KMS-11 (cell line): ENCODE results near the gene SRSF2.
"Not testable (repeated sequence)": the region's sequence is repeated elsewhere in the genome, so short reads cannot be mapped to it uniquely, and the experiment has no call there.

Source experiments
- H2AFZ ChIP-seq: fragments of 200-600 bp; sonication (generic); 2 replicates; pipeline ENCODE4 v1.6.1; 2016; ENCODE audit warnings: antibody characterized with exemption, mixed run types, low read depth
- H3K27ac ChIP-seq: fragments of 200-600 bp; sonication (generic); 2 replicates; pipeline ENCODE4 v1.6.1; 2016; ENCODE audit warnings: mild to moderate bottlenecking, mixed run types
- H3K27me3 ChIP-seq: fragments of 200-600 bp; sonication (generic); 2 replicates; pipeline ENCODE4 v1.6.1; 2017; ENCODE audit warnings: mild to moderate bottlenecking, low read depth, mixed run types, moderate library complexity; ENCODE audit not compliant: insufficient read depth
- H3K36me3 ChIP-seq: fragments of 200-600 bp; sonication (generic); 2 replicates; pipeline ENCODE4 v1.6.1; 2017; ENCODE audit warnings: mild to moderate bottlenecking, mixed run types; ENCODE audit not compliant: insufficient read depth
- H3K4me1 ChIP-seq: fragments of 200-600 bp; sonication (generic); 2 replicates; pipeline ENCODE4 v1.6.1; 2016; ENCODE audit warnings: mild to moderate bottlenecking, low read depth, mixed run types; ENCODE audit not compliant: poor library complexity, severe bottlenecking
- H3K4me2 ChIP-seq: fragments of 200-600 bp; sonication (generic); 2 replicates; pipeline ENCODE4 v1.7.0; 2016; ENCODE audit warnings: mild to moderate bottlenecking, mixed run types
- H3K4me3 ChIP-seq: fragments of 200-600 bp; sonication (generic); IDR thresholded peaks from 2 replicates; pipeline ENCODE4 v1.6.1; 2017; ENCODE audit warnings: low read depth, low read length, mixed read lengths; ENCODE audit not compliant: insufficient read depth
- H3K79me2 ChIP-seq: fragments of 200-600 bp; sonication (generic); 2 replicates; pipeline ENCODE4 v1.6.1; 2016; ENCODE audit warnings: low read depth, mixed run types; ENCODE audit not compliant: insufficient read depth
- H3K9ac ChIP-seq: fragments of 200-600 bp; sonication (generic); 2 replicates; pipeline ENCODE4 v1.6.1; 2016; ENCODE audit warnings: mild to moderate bottlenecking, mixed run types
- H4K20me1 ChIP-seq: fragments of 200-600 bp; sonication (generic); 2 replicates; pipeline ENCODE4 v1.6.1; 2016; ENCODE audit warnings: mild to moderate bottlenecking, mixed run types; ENCODE audit not compliant: insufficient read depth
- TF ChIP-seq, protein P1 (sequence below): fragments of 200-600 bp; sonication (generic); conservative IDR thresholded peaks from 2 replicates; pipeline ENCODE4 v1.6.1; 2017; ENCODE audit warnings: low read depth, mild to moderate bottlenecking, antibody characterized with exemption, low read length, moderate library complexity, mixed read lengths

Gene SRSF2

DNA sequence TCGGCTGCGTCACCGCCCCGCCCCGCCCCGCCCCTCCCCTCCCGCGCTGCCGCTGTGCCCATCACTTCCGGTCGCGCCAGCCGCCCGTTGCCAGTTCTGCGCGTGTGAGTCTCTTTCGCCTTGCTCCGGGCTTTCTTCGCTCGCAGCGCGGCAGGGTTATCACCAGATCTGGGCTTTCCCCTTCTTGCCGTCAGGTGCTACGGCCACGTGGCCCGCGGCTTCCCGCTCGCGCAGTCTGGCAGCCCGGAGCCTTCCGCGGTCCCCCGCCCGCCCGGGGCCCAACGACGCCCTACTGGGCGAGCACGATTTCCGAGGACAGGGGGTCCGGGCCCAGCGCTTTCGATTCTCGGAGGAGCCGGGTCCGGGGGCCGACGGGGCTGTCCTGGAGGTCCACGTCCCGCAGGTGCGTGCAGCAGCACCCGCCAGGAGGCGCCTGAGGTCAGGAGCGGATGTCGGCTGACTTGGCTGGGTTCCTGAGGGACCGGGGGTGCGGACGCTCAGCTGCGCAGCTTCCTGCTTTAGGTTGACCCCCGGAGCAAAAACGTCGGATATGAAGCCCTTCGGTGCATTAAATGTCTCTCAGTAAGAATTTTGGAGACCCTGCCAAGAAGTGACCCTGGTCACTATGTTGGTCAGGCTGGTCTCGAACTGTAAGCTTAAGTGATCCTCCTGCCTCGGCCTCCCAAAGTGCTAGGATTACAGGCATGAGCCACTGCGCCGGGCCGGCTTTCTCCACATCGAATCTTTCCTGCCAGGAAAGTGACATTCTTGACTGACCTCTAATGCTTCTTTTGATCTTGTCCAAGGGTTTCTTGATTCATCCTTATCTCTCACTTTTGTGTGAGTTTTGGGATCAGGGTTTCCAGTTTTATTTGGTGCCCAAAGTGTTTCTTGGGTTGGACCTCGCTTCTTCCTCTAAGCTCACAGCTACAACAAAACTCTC lies 10.1 kb downstream of the SRSF2 start, which contains the start of gene METTL23:
METTL23 (plus strand) TSS at position 64 of the 943 bp plus-strand sequence. CDS start 2,872 bp downstream, outside the sequence.
- Histone ChIP-seq H3K36me3 (peaks cover 3% of the 10 kb centered on the region; the same call in 1 of the 2 replicates), H3K9ac (peak within 1 kb of the TSS; percentile 97), H3K27ac (peak within 1 kb of the TSS; percentile 98), H3K4me1 (peaks cover 42% of the 10 kb centered on the region), H2AFZ (peak within 1 kb of the TSS; percentile 48), H3K4me2 (peak within 1 kb of the TSS; percentile 89), H3K27me3 (no peaks in the 10 kb centered on the region), H3K4me3 (no peak within 1 kb of the TSS), H4K20me1 (peaks cover 8% of the 10 kb centered on the region; the same call in 1 of the 2 replicates), H3K79me2 (peaks cover 84% of the 10 kb centered on the region)
- TF ChIP-seq, protein P1, sequence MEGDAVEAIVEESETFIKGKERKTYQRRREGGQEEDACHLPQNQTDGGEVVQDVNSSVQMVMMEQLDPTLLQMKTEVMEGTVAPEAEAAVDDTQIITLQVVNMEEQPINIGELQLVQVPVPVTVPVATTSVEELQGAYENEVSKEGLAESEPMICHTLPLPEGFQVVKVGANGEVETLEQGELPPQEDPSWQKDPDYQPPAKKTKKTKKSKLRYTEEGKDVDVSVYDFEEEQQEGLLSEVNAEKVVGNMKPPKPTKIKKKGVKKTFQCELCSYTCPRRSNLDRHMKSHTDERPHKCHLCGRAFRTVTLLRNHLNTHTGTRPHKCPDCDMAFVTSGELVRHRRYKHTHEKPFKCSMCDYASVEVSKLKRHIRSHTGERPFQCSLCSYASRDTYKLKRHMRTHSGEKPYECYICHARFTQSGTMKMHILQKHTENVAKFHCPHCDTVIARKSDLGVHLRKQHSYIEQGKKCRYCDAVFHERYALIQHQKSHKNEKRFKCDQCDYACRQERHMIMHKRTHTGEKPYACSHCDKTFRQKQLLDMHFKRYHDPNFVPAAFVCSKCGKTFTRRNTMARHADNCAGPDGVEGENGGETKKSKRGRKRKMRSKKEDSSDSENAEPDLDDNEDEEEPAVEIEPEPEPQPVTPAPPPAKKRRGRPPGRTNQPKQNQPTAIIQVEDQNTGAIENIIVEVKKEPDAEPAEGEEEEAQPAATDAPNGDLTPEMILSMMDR: peak; percentile 91

DNA sequence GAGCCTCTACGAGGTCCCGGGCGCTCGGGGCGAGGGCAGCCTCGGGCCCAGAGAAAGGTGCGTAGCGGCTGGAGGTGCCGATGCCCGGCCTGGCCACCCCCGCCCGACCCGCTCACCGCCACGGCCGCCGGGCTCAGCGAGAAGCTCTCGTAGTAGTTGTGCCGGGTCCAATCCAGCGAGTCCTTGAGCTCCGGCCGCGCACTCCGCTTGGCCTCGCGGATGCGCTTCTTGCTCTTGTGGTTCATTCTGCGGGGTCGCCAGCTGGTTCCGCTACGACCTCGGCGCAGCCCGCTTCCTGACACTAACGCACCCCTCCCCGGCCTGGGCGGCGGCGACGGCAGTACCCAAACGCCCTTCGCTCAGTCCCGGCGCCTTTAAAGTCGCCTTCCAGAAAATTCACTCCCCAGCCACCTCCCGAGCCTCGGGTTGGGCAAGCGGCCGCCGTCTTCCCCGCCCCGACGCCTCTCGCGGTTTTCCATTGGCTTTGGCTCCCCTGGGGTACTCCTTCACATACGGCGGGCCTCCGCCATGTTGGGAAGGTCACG lies 10.8 kb downstream of the SRSF2 start, which contains the start of gene JMJD6:
JMJD6 (minus strand) TSS at position 376 of the 545 bp plus-strand sequence; CDS start at position 245, 131 bp downstream.
- Histone ChIP-seq H4K20me1 (peaks cover 8% of the 10 kb centered on the region; the same call in 1 of the 2 replicates), H3K27ac (peak within 1 kb of the TSS; percentile 98), H3K36me3 (peaks cover 10% of the 10 kb centered on the region; the same call in 1 of the 2 replicates), H3K79me2 (peaks cover 84% of the 10 kb centered on the region), H2AFZ (peak within 1 kb of the TSS; percentile 48), H3K4me3 (no peak within 1 kb of the TSS), H3K4me1 (peaks cover 47% of the 10 kb centered on the region), H3K9ac (peak within 1 kb of the TSS; percentile 97), H3K4me2 (peak within 1 kb of the TSS; percentile 89), H3K27me3 (no peaks in the 10 kb centered on the region)
- TF ChIP-seq, protein P1: no peak

DNA sequence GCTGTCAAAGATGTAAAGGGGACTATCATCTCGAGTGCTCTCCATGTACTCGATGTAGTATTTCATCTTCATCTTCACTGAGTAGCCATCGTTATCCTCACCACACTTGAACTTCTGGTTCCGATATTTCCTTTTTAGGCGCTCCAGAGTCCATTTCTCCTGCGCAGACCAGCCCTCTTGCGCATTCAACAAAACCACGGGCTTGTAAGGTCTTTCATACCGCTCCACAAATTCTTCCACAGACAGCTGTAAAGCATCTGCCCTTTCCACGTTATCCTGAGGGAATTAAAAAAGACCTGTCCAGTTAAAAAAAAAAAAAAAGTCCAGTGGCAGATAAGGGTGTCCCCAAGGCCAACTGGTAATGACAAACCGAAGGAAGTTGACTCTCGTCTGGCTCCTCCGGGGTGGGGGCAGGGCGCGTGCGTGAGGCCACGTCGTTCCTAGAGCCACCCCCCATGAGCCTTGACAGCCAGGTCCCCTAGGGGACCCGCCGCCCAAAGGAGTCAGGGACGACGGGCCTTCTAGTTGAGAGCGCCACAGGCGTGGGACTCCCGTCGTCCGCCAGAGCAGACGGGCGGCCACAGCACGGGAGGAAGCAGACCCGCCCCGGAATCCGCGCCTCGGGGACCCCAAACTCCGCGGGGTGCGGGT lies 11.4 kb downstream of the SRSF2 start:
- peaks cover 80% of the 10 kb centered on the region for H3K79me2 ChIP-seq
- peak overlapping the region; percentile 98 for H3K27ac ChIP-seq
- peaks cover 15% of the 10 kb centered on the region; the same call in 1 of the 2 replicates for H3K36me3 ChIP-seq
- H3K4me1 ChIP-seq: peaks cover 47% of the 10 kb centered on the region
- H3K9ac ChIP-seq: peak overlapping the region; percentile 97
- peaks cover 8% of the 10 kb centered on the region; the same call in 1 of the 2 replicates for H4K20me1 ChIP-seq
- TF ChIP-seq, protein P1: no peak
- peak overlapping the region; percentile 8; the same call in 1 of the 2 replicates for H2AFZ ChIP-seq
- H3K4me2 ChIP-seq: peak overlapping the region; percentile 33
- H3K27me3 ChIP-seq: no peaks in the 10 kb centered on the region
- no peak overlapping the region for H3K4me3 ChIP-seq

DNA sequence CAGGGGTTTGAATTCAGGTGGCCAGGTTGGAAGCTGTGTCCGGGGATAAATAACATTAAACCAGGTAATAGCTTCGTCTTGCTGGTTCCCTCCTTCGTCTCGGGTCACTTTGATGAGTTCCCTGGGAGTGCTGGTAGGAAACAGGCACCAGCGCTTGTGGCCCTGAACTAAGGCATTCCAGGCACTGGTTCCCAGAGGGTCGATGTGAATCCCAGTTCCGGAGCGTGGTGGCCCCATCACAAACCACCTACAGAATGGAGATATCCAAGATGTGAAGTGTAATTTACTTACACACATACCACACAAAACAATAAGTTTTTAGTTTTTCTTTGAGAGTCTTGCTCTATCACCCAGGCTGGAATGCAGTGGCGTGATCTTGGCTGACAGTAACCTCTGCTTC lies 13.3 kb downstream of the SRSF2 start:
- peaks cover 63% of the 10 kb centered on the region for H3K79me2 ChIP-seq
- no peak overlapping the region for H3K27ac ChIP-seq
- H2AFZ ChIP-seq: no peak overlapping the region
- peaks cover 33% of the 10 kb centered on the region; the same call in 1 of the 2 replicates for H3K36me3 ChIP-seq
- H3K27me3 ChIP-seq: no peaks in the 10 kb centered on the region
- peak overlapping the region; percentile 15; the same call in 1 of the 2 replicates for H3K4me2 ChIP-seq
- no peak overlapping the region for H3K4me3 ChIP-seq
- H3K9ac ChIP-seq: no peak overlapping the region
- TF ChIP-seq, protein P1: no peak
- H3K4me1 ChIP-seq: peaks cover 53% of the 10 kb centered on the region
- H4K20me1 ChIP-seq: peaks cover 8% of the 10 kb centered on the region; the same call in 1 of the 2 replicates

DNA sequence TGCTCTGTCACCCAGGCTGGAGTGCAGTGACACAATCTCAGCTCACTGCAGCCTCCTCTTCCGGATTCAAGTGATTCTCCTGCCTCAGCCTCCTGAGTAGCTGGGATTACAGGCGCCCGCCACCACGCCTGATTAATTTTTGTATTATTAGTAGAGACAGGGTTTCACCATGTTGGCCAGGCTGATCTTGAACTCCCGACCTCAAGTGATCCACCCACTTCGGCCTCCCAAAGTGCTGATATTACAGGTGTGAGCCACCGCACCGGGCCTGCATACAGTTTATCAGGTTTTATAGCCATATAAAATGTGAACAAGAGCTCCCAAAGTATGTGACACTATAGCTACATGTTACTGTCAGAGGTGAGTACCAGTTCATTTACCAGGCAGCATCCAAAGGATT lies 14.2 kb downstream of the SRSF2 start:
- H3K36me3 ChIP-seq: peaks cover 36% of the 10 kb centered on the region; the same call in 1 of the 2 replicates
- peaks cover 53% of the 10 kb centered on the region for H3K4me1 ChIP-seq
- H3K4me3 ChIP-seq, H3K27ac ChIP-seq, H3K9ac ChIP-seq, H3K4me2 ChIP-seq, H3K27me3 ChIP-seq, H2AFZ ChIP-seq, H4K20me1 ChIP-seq: not testable (repeated sequence)
- peaks cover 55% of the 10 kb centered on the region for H3K79me2 ChIP-seq
